ENCODE data around the gene ZNF256.

- TF ChIP-seq YY1 (IDR thresholded peaks at IDR 0.05) (no peak), CTCF (IDR thresholded peaks at IDR 0.05; ENCODE audit: low read depth, low read length, missing input control) (no peak), SP1 (IDR thresholded peaks at IDR 0.05) (no peak), REST (IDR thresholded peaks at IDR 0.05) (no peak), HNF4A (conservative IDR thresholded peaks at IDR 0.05) (no peak), TAF1 (conservative IDR thresholded peaks at IDR 0.05) (no peak), FOXA2 (IDR thresholded peaks at IDR 0.05) (no peak), HNF4G (IDR thresholded peaks at IDR 0.05) (no peak), JUND (IDR thresholded peaks at IDR 0.05) (no peak), RXRA (IDR thresholded peaks at IDR 0.05) (no peak)
- TF ChIP-seq, protein P1, sequence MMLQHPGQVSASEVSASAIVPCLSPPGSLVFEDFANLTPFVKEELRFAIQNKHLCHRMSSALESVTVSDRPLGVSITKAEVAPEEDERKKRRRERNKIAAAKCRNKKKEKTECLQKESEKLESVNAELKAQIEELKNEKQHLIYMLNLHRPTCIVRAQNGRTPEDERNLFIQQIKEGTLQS (IDR thresholded peaks at IDR 0.05): no peak
Measured at GRCh38 chr19:57978586-57979289, 31.2 kb upstream of the ZNF256 start.

All from liver (tissue), 3 donors.